Naive thymus-derived CD4-positive, alpha-beta T cell (primary cell): ENCODE measurements around the gene CKMT2. TPM values are rescaled to one million over a fixed set of nuclear protein-coding genes. Genes with fewer than 3 reads are reported as not detected.

Source experiments
- ATAC-seq: fragments of 150-1000 bp; cut with Tn5 transposase; 2 replicates; pipeline ENCODE4 v1.10.0; 2021; ENCODE audit warnings: mild to moderate bottlenecking, moderate library complexity
- CTCF ChIA-PET: fragments of 350-600 bp; sonication (Branson Sonifier 250); formaldehyde crosslinking; loops from one replicate; lab custom pipeline; 2021; ENCODE audit warnings: antibody characterized with exemption; lab: Charles Lee
- POLR2A ChIA-PET: fragments of 350-600 bp; sonication (Branson Sonifier 250); formaldehyde crosslinking; loops from one replicate; lab custom pipeline; 2021; ENCODE audit warnings: antibody characterized with exemption, inconsistent platforms; lab: Charles Lee
- DNase-seq, 9 donors: peaks; one replicate each; pipeline versions ENCODE4 v3.0.0 to v3.0.0-alpha.2; 2020 to 2022; ENCODE audit warnings: mixed read lengths in 1 of 9
- H3K27ac ChIP-seq: one replicate; pipeline ENCODE4 v1.7.0; 2013; ENCODE audit warnings: mild to moderate bottlenecking, low read depth, low read length, moderate library complexity
- H3K27me3 ChIP-seq, 2 donors: one replicate each; pipeline ENCODE4 v1.7.0; 2013; ENCODE audit warnings: low read length in 2 of 2, mild to moderate bottlenecking in 2 of 2, moderate library complexity in 2 of 2; ENCODE audit not compliant: control insufficient read depth in 2 of 2, insufficient read depth in 2 of 2
- H3K36me3 ChIP-seq, 3 experiments: 1 replicate in 2 of 3; 2 replicates in 1 of 3; pipeline ENCODE4 v1.7.0; 2013; ENCODE audit warnings: low read length in 3 of 3, mild to moderate bottlenecking in 3 of 3, moderate library complexity in 1 of 3; ENCODE audit not compliant: insufficient read depth in 3 of 3, control insufficient read depth in 2 of 3
- H3K4me1 ChIP-seq, 2 donors: one replicate each; pipeline ENCODE4 v1.7.0; 2013; ENCODE audit warnings: low read length in 2 of 2, mild to moderate bottlenecking in 2 of 2, moderate library complexity in 1 of 2; ENCODE audit not compliant: control insufficient read depth in 2 of 2, insufficient read depth in 2 of 2
- H3K4me3 ChIP-seq: 2 replicates; pipeline ENCODE4 v1.7.0; 2013; ENCODE audit warnings: mild to moderate bottlenecking, low read length
- H3K9me3 ChIP-seq, 3 experiments: 1 replicate in 2 of 3; 2 replicates in 1 of 3; pipeline ENCODE4 v1.7.0; 2013; ENCODE audit warnings: low read length in 3 of 3; ENCODE audit not compliant: control insufficient read depth in 2 of 3
- H3K27ac Mint-ChIP-seq, 9 donors: one replicate each; pipeline ENCODE4 v1.8.0; 2020 to 2022; ENCODE audit warnings: mixed read lengths in 9 of 9, mild to moderate bottlenecking in 8 of 9, moderate library complexity in 5 of 9, inconsistent platforms in 2 of 9
- H3K27me3 Mint-ChIP-seq, 5 donors: one replicate each; pipeline ENCODE4 v1.8.0; 2021 to 2022; ENCODE audit warnings: mixed read lengths in 5 of 5, mild to moderate bottlenecking in 1 of 5
- H3K36me3 Mint-ChIP-seq, 5 donors: one replicate each; pipeline ENCODE4 v1.8.0; 2020 to 2022; ENCODE audit warnings: mixed read lengths in 5 of 5, mild to moderate bottlenecking in 3 of 5, inconsistent platforms in 1 of 5
- H3K4me1 Mint-ChIP-seq, 7 donors: one replicate each; pipeline ENCODE4 v1.8.0; 2020 to 2022; ENCODE audit warnings: mixed read lengths in 7 of 7, mild to moderate bottlenecking in 3 of 7, inconsistent platforms in 1 of 7
- H3K4me3 Mint-ChIP-seq, 10 donors: one replicate each; pipeline ENCODE4 v1.8.0; 2020 to 2022; ENCODE audit warnings: mild to moderate bottlenecking in 10 of 10, mixed read lengths in 10 of 10, moderate library complexity in 6 of 10, inconsistent platforms in 2 of 10
- H3K9me3 Mint-ChIP-seq, 11 donors: one replicate each; pipeline ENCODE4 v1.8.0; 2020 to 2022; ENCODE audit warnings: mixed read lengths in 11 of 11, mild to moderate bottlenecking in 4 of 11, inconsistent platforms in 1 of 11, moderate library complexity in 1 of 11
- intact Hi-C, 2 donors: fragments of 100-400 bp; cut with micrococcal nuclease; formaldehyde crosslinking; loops; one replicate each; pipeline ENCODE4 v1.15.1; 2023
- polyA plus RNA-seq, 2 donors: library from polyadenylated mRNA; unstranded; fragments of 300-500 nt; fragmentation: Illumina TruSeq; gene quantifications; one replicate each; pipeline ENCODE4 v1.2.3, GENCODE V29; 2021
- total RNA-seq, 6 experiments: library from RNA in 5 of 6; stranded (reverse) in 5 of 6; gene quantifications; 1 replicate in 5 of 6; 2 replicates in 1 of 6; pipeline ENCODE4 v1.2.3 and lab custom pipeline; 2021 to 2026

Gene CKMT2
- total and polyA plus RNA-seq, 7 experiments from 2014 or later, result not detected

- H3K36me3 Mint-ChIP-seq, result peaks cover 12 to 43% (median 22%) of the 10 kb centered on the region in 5 donors
These were observed 75.7 kb downstream of the CKMT2 start for GRCh38 chr5:81308836-81309235.

GRCh38 chr5:81310402-81311063 is 77.4 kb downstream of the CKMT2 start:
- ChIA-PET POLR2A (no interaction called here), CTCF (interaction anchor here (2.0 kb wide), 1 partner anchor 10 kb away, joined by 5 read pairs; no protein-coding TSS in a partner anchor)
- H3K27me3 Mint-ChIP-seq, result no peaks in the 10 kb centered on the region
- H3K4me1 Mint-ChIP-seq, result peaks cover 0 to 10% (median 3%) of the 10 kb centered on the region in 7 donors
- H3K27ac Mint-ChIP-seq, result peak overlapping the region in 4 of 9 donors; percentile 6 to 54 (median 28)
- H3K36me3 ChIP-seq, result peaks cover 0 to 41% (median 9%) of the 10 kb centered on the region in 3 experiments
- H3K27ac ChIP-seq, result no peak overlapping the region
- intact Hi-C loops, result no loop called here
- no peaks in the 10 kb centered on the region for H3K9me3 Mint-ChIP-seq
- no peaks in the 10 kb centered on the region for H3K4me1 ChIP-seq
- no peaks in the 10 kb centered on the region for H3K9me3 ChIP-seq
- no peaks in the 10 kb centered on the region for H3K27me3 ChIP-seq
- H3K36me3 Mint-ChIP-seq, result peaks cover 6 to 50% (median 19%) of the 10 kb centered on the region in 5 donors
- DNase-seq (no peak), ATAC-seq (no peak)
- H3K4me3 ChIP-seq, result no peak overlapping the region
- H3K4me3 Mint-ChIP-seq, result no peak overlapping the region

More at GRCh38 chr5:81308836-81309235, 75.7 kb downstream of the CKMT2 start:
- Histone ChIP-seq H3K9me3 (no peaks in the 10 kb centered on the region), H3K27ac (no peak overlapping the region), H3K27me3 (no peaks in the 10 kb centered on the region), H3K36me3 (peaks cover 0 to 38% (median 9%) of the 10 kb centered on the region in 3 experiments), H3K4me3 (no peak overlapping the region), H3K4me1 (no peaks in the 10 kb centered on the region)
- POLR2A ChIA-PET, result no interaction called here
- intact Hi-C loops, result loop anchor here (10.0 kb wide), 4 partner anchors 226 to 1314 kb away; partner anchors contain the start of gene MTX3 (in 1 of the 2)
- H3K9me3 Mint-ChIP-seq, result no peaks in the 10 kb centered on the region
- H3K4me3 Mint-ChIP-seq, result no peak overlapping the region
- H3K4me1 Mint-ChIP-seq, result peaks cover 7 to 23% (median 15%) of the 10 kb centered on the region in 7 donors
- no peak for ATAC-seq
- CTCF ChIA-PET, result no interaction called here
- no peaks in the 10 kb centered on the region for H3K27me3 Mint-ChIP-seq
- H3K27ac Mint-ChIP-seq, result peak overlapping the region in 1 of 9 donors; percentile 41
- no peak for DNase-seq

- Mint-ChIP-seq H3K27ac (no peak overlapping the region), H3K9me3 (no peaks in the 10 kb centered on the region), H3K4me1 (peaks cover 0 to 3% (median 0%) of the 10 kb centered on the region in 7 donors), H3K36me3 (peaks cover 6 to 54% (median 20%) of the 10 kb centered on the region in 5 donors), H3K27me3 (no peaks in the 10 kb centered on the region), H3K4me3 (no peak overlapping the region)
- intact Hi-C loops, result no loop called here
- H3K4me3 ChIP-seq, result no peak overlapping the region
- H3K4me1 ChIP-seq, result no peaks in the 10 kb centered on the region
- DNase-seq (no peak), ATAC-seq (no peak)
- POLR2A ChIA-PET, result no interaction called here
- H3K36me3 ChIP-seq, result peaks cover 0 to 41% (median 9%) of the 10 kb centered on the region in 3 experiments
- H3K27me3 ChIP-seq, result no peaks in the 10 kb centered on the region
- no peak overlapping the region for H3K27ac ChIP-seq
- CTCF ChIA-PET, result no interaction called here
- no peaks in the 10 kb centered on the region for H3K9me3 ChIP-seq
These were observed 80.2 kb downstream of the CKMT2 start for GRCh38 chr5:81313278-81313677.

- Mint-ChIP-seq H3K9me3 (no peaks in the 10 kb centered on the region), H3K36me3 (peaks cover 6 to 54% (median 19%) of the 10 kb centered on the region in 5 donors), H3K27ac (no peak overlapping the region), H3K4me1 (peaks cover 0 to 3% (median 0%) of the 10 kb centered on the region in 7 donors), H3K27me3 (no peaks in the 10 kb centered on the region), H3K4me3 (no peak overlapping the region)
- Histone ChIP-seq H3K27me3 (no peaks in the 10 kb centered on the region), H3K4me1 (no peaks in the 10 kb centered on the region), H3K4me3 (no peak overlapping the region), H3K36me3 (peaks cover 0 to 41% (median 9%) of the 10 kb centered on the region in 3 experiments), H3K27ac (no peak overlapping the region), H3K9me3 (no peaks in the 10 kb centered on the region)
- intact Hi-C loops, result no loop called here
- ChIA-PET CTCF (no interaction called here), POLR2A (no interaction called here)
- ATAC-seq (no peak), DNase-seq (no peak)
These were observed 80.6 kb downstream of the CKMT2 start for GRCh38 chr5:81313686-81314085.

- H3K36me3 Mint-ChIP-seq, result peaks cover 6 to 46% (median 17%) of the 10 kb centered on the region in 5 donors
- H3K4me3 ChIP-seq, result no peak overlapping the region
These were observed 81.5 kb downstream of the CKMT2 start for GRCh38 chr5:81314581-81314980.

GRCh38 chr5:81315336-81315735 is 82.2 kb downstream of the CKMT2 start:
- no peak for ATAC-seq
- no peak overlapping the region for H3K4me3 ChIP-seq
- POLR2A ChIA-PET, result no interaction called here
- H3K36me3 ChIP-seq, result peaks cover 0 to 31% (median 4%) of the 10 kb centered on the region in 3 experiments
- Mint-ChIP-seq H3K27me3 (no peaks in the 10 kb centered on the region), H3K4me3 (no peak overlapping the region), H3K4me1 (no peaks in the 10 kb centered on the region), H3K27ac (no peak overlapping the region), H3K9me3 (no peaks in the 10 kb centered on the region), H3K36me3 (peaks cover 6 to 42% (median 17%) of the 10 kb centered on the region in 5 donors)
- CTCF ChIA-PET, result interaction anchor here (0.7 kb wide), 1 partner anchor 16 kb away, joined by 3 read pairs; no protein-coding TSS in a partner anchor
- H3K4me1 ChIP-seq, result no peaks in the 10 kb centered on the region
- no peaks in the 10 kb centered on the region for H3K27me3 ChIP-seq
- H3K27ac ChIP-seq, result no peak overlapping the region
- intact Hi-C loops, result no loop called here
- no peaks in the 10 kb centered on the region for H3K9me3 ChIP-seq
- DNase-seq, result no peak

More at GRCh38 chr5:81314581-81314980, 81.5 kb downstream of the CKMT2 start:
- DNase-seq (no peak), ATAC-seq (no peak)
- Histone ChIP-seq H3K27me3 (no peaks in the 10 kb centered on the region), H3K36me3 (peaks cover 0 to 39% (median 6%) of the 10 kb centered on the region in 3 experiments), H3K27ac (no peak overlapping the region), H3K9me3 (no peaks in the 10 kb centered on the region), H3K4me1 (no peaks in the 10 kb centered on the region)
- intact Hi-C loops, result no loop called here
- Mint-ChIP-seq H3K4me3 (no peak overlapping the region), H3K27ac (no peak overlapping the region), H3K4me1 (no peaks in the 10 kb centered on the region), H3K9me3 (no peaks in the 10 kb centered on the region), H3K27me3 (no peaks in the 10 kb centered on the region)
- POLR2A ChIA-PET, result no interaction called here
- CTCF ChIA-PET, result no interaction called here
